ENCODE data around the gene ADM. TPM values are rescaled to one million over a fixed set of nuclear protein-coding genes. Genes with fewer than 3 reads are reported as not detected.

The ADM gene
- 14.4 TPM for total RNA-seq
- polyA plus RNA-seq (ENCODE audit: insufficient read depth, low read depth, low replicate concordance), result 80.9 TPM
- long read RNA-seq, donor 1, transcript ADM-201 (4 exons, 1,885 nt), result major isoform, 5 of 5 reads
- long read RNA-seq, donor 1, partial matches to known transcripts, result 0 of 5 reads
- long read RNA-seq, donor 1, other reads (novel, unspliced or antisense), result 0 of 5 reads
- long read RNA-seq, donor 2, partial matches to known transcripts, result 5 of 7 reads
- long read RNA-seq, donor 2, other reads (novel, unspliced or antisense), result 0 of 7 reads
- long read RNA-seq, donor 3, result 0 reads
- long read RNA-seq, donor 4, result 0 reads
- long read RNA-seq, donor 5, result 0 reads
- long read RNA-seq, donor 6, partial matches to known transcripts, result 0 of 1 reads
- long read RNA-seq, donor 6, other reads (novel, unspliced or antisense), result 0 of 1 reads
- long read RNA-seq, donor 7, transcript ADM-201 (4 exons, 1,885 nt), result major isoform, 5 of 6 reads
- long read RNA-seq, donor 7, partial matches to known transcripts, result 0 of 6 reads
- long read RNA-seq, donor 7, other reads (novel, unspliced or antisense), result 0 of 6 reads
- long read RNA-seq, donor 8, partial matches to known transcripts, result 0 of 3 reads
- long read RNA-seq, donor 8, other reads (novel, unspliced or antisense), result 0 of 3 reads
- long read RNA-seq, donor 9, result 0 reads
- long read RNA-seq, donor 10, partial matches to known transcripts, result 0 of 4 reads
- long read RNA-seq, donor 10, other reads (novel, unspliced or antisense), result 0 of 4 reads

DNA sequence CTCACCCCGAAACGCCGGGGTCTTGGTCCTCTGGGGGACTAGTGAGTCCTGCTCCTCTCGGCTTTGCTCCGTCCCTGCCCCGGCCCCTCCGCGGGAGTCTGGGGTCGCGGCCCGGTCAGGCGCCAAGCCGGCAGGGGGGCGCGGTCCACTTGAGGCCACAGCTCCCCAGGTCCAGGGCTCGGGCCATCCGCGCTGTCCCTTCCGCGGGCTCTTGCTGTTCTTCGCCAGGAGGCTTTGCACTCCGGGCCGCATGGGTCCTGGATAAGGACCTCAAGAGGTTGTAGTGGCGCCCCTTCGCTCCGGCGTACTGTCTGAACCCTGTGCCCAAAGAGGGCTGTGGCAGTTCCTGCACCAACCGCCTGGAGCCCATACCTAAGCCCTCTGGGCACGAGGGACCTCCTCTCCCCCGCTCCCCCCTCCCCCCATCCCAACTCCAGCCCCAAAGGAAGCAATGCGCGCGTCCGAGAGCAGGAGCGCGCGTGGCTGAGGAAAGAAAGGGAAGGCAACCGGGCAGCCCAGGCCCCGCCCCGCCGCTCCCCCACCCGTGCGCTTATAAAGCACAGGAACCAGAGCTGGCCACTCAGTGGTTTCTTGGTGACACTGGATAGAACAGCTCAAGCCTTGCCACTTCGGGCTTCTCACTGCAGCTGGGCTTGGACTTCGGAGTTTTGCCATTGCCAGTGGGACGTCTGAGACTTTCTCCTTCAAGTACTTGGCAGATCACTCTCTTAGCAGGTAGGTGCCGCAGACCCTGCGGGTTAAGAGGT is at the start of gene ADM:
Gene ADM (plus strand): TSS at position 579 of the 767 bp plus-strand sequence. CDS start 628 bp downstream, outside the sequence.
- Histone ChIP-seq H3K9me3 (ENCODE audit: control insufficient read depth in 2 of 3, insufficient read depth in 1 of 3, low read length in 3 of 3) (no peaks in the 10 kb centered on the region), H3K4me1 (ENCODE audit: control insufficient read depth in 2 of 3, insufficient read depth in 2 of 3, low read depth in 1 of 3, low read length in 3 of 3) (peaks cover 0 to 22% (median 11%) of the 10 kb centered on the region in 3 donors), H3K9ac (ENCODE audit: low read length in 3 of 3) (peak within 1 kb of the TSS; percentile 53 to 99 (median 95)), H3K27me3 (ENCODE audit: control insufficient read depth, insufficient read depth, low read length) (no peaks in the 10 kb centered on the region), H3K4me3 (ENCODE audit: low read length in 3 of 3) (peak within 1 kb of the TSS; percentile 93 to 99 (median 94)), H3K27ac (ENCODE audit: low read depth in 2 of 2, low read length in 2 of 2) (peak within 1 kb of the TSS; percentile 99), H3K36me3 (ENCODE audit: control insufficient read depth in 2 of 3, insufficient read depth in 3 of 3, low read length in 3 of 3) (no peaks in the 10 kb centered on the region)
- intact Hi-C loops (cut with DNase I), result loop anchor here (10.0 kb wide), 2 partner anchors 90 to 320 kb away; no protein-coding TSS in a partner anchor
- FAIRE-seq, result no peak
- TF ChIP-seq CTCF (IDR thresholded peaks at IDR 0.05; ENCODE audit: borderline replicate concordance, extremely low read depth, insufficient read depth), result no peak
- peak; percentile 83 to 96 (median 93) for DNase-seq

GRCh38 chr11:10255388-10256125 is 49.3 kb upstream of the ADM start:
- H3K9ac ChIP-seq (ENCODE audit: low read length in 3 of 3), result no peak overlapping the region
- H3K27me3 ChIP-seq (ENCODE audit: control insufficient read depth, insufficient read depth, low read length), result no peaks in the 10 kb centered on the region
- TF ChIP-seq CTCF (IDR thresholded peaks at IDR 0.05; ENCODE audit: borderline replicate concordance, extremely low read depth, insufficient read depth), result no peak
- peaks cover 0 to 2% (median 0%) of the 10 kb centered on the region in 3 donors for H3K4me1 ChIP-seq (ENCODE audit: control insufficient read depth in 2 of 3, insufficient read depth in 2 of 3, low read depth in 1 of 3, low read length in 3 of 3)
- FAIRE-seq (peak; percentile 6), DNase-seq (no peak)
- no peak overlapping the region for H3K4me3 ChIP-seq (ENCODE audit: low read length in 3 of 3)
- H3K9me3 ChIP-seq (ENCODE audit: control insufficient read depth in 2 of 3, insufficient read depth in 1 of 3, low read length in 3 of 3), result no peaks in the 10 kb centered on the region
- H3K36me3 ChIP-seq (ENCODE audit: control insufficient read depth in 2 of 3, insufficient read depth in 3 of 3, low read length in 3 of 3), result no peaks in the 10 kb centered on the region
- H3K27ac ChIP-seq (ENCODE audit: low read depth in 2 of 2, low read length in 2 of 2), result no peak overlapping the region
- intact Hi-C loops (cut with DNase I), result no loop called here

DNA sequence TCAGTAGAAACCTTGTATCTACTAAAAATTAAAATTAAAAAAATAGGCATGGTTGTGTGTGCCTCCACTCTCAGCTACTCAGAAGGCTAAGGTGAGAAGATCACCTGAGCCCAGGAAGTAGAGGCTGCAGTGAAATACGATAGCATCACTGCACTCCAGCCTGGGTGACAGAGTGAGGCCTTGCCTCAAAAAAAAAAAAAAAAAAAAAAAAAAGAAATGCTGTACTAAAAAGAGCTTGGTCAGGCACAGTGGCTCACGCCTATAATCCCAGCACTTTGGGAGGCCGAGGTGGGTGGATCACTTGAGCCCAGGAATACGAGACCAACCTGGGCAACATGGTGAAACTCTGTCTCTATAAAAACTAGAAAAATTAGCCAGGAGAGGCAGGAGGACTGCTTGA is 47.4 kb upstream of the ADM start:
- no peak for TF ChIP-seq CTCF (IDR thresholded peaks at IDR 0.05; ENCODE audit: borderline replicate concordance, extremely low read depth, insufficient read depth)
- peaks cover 0 to 2% (median 0%) of the 10 kb centered on the region in 3 donors for H3K4me1 ChIP-seq (ENCODE audit: control insufficient read depth in 2 of 3, insufficient read depth in 2 of 3, low read depth in 1 of 3, low read length in 3 of 3)
- H3K36me3 ChIP-seq (ENCODE audit: control insufficient read depth in 2 of 3, insufficient read depth in 3 of 3, low read length in 3 of 3), result no peaks in the 10 kb centered on the region
- no peaks in the 10 kb centered on the region for H3K9me3 ChIP-seq (ENCODE audit: control insufficient read depth in 2 of 3, insufficient read depth in 1 of 3, low read length in 3 of 3)
- intact Hi-C loops (cut with DNase I), result no loop called here
- no peaks in the 10 kb centered on the region for H3K27me3 ChIP-seq (ENCODE audit: control insufficient read depth, insufficient read depth, low read length)
- H3K27ac ChIP-seq (ENCODE audit: low read depth in 2 of 2, low read length in 2 of 2), result peak overlapping the region in 1 of 2 donors; percentile 35
- no peak overlapping the region for H3K4me3 ChIP-seq (ENCODE audit: low read length in 3 of 3)
- DNase-seq, result no peak
- no peak overlapping the region for H3K9ac ChIP-seq (ENCODE audit: low read length in 3 of 3)
- FAIRE-seq, result no peak

All from kidney (tissue), 22 donors.